Parathyroid adenoma (tissue), 2 donors: Measurements from ENCODE around the gene TMSB4X.

Source experiments
- H2AFZ ChIP-seq: fragments of 300-600 bp; sonication (generic); one replicate; pipeline ENCODE4 v1.7.0; 2017; ENCODE audit warnings: antibody characterized with exemption, mild to moderate bottlenecking
- H3K27ac ChIP-seq: fragments of 300-600 bp; sonication (generic); one replicate; pipeline ENCODE4 v1.7.0; 2017
- H3K27me3 ChIP-seq: fragments of 300-600 bp; sonication (generic); one replicate; pipeline ENCODE4 v1.7.0; 2017; ENCODE audit warnings: low read length; ENCODE audit not compliant: control insufficient read depth, insufficient read depth
- H3K36me3 ChIP-seq: fragments of 300-600 bp; sonication (generic); one replicate; pipeline ENCODE4 v1.7.0; 2017; ENCODE audit warnings: low read length; ENCODE audit not compliant: control insufficient read depth, insufficient read depth
- H3K4me1 ChIP-seq: fragments of 300-600 bp; sonication (generic); one replicate; pipeline ENCODE4 v1.7.0; 2017; ENCODE audit warnings: control low read depth
- H3K4me2 ChIP-seq: fragments of 300-600 bp; sonication (generic); one replicate; pipeline ENCODE4 v1.7.0; 2017; ENCODE audit warnings: low read length
- H3K4me3 ChIP-seq: fragments of 300-600 bp; sonication (generic); one replicate; pipeline ENCODE4 v1.7.0; 2017; ENCODE audit warnings: low read depth, low read length
- H3K79me2 ChIP-seq: fragments of 300-600 bp; sonication (generic); one replicate; pipeline ENCODE4 v1.7.0; 2017; ENCODE audit warnings: control low read depth
- H3K9ac ChIP-seq: fragments of 300-600 bp; sonication (generic); one replicate; pipeline ENCODE4 v1.7.0; 2017; ENCODE audit warnings: mild to moderate bottlenecking
- H3K9me3 ChIP-seq: fragments of 300-600 bp; sonication (generic); one replicate; pipeline ENCODE4 v1.7.0; 2017; ENCODE audit warnings: low read length; ENCODE audit not compliant: control insufficient read depth
- TF ChIP-seq, protein P1 (sequence below): fragments of 300-600 bp; sonication (generic); IDR thresholded peaks from one replicate; pipeline ENCODE4 v1.7.0; 2017; ENCODE audit warnings: antibody characterized with exemption, mild to moderate bottlenecking
- donor health status: primary hyperparathyroidism.

TMSB4X gene

DNA sequence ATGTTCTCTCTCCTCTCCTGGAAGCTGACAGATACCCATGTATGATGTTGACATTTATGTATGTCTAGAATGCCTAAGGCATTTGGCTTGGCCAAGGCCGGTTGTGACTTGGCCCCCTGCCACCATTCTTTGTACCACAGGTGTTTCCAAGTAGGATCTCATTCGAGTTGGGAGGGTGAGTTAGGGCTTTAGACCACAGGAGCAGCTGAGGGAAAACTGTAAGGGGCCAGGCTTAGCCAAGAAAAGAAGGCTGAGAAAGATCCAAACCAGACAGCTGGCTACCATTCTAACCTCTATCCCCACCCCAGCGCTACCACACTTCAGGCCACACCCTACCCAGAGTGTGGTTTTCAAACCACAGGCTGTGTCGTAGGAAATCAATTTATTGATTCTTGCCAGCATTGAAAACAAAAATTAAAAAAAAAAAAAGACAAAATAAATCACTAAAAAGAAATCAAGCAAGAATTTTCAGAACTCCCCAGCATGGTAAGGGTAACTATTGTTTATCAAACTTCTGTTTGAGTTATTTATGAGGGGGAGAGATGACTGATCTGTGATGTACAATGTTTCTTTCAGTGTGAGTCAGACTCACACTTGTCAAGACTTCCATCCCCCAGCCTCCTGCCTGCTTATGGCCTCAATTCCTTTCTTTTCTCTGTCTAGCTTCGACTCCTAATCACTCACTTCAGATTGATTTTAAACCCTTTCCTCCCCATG, 9.9 kb downstream of the TMSB4X start:
- H3K4me1 ChIP-seq: no peaks in the 10 kb centered on the region
- H2AFZ ChIP-seq: no peak overlapping the region
- H3K36me3 ChIP-seq: no peaks in the 10 kb centered on the region
- H3K27ac ChIP-seq: no peak overlapping the region
- H3K27me3 ChIP-seq: no peaks in the 10 kb centered on the region
- no peaks in the 10 kb centered on the region for H3K79me2 ChIP-seq
- TF ChIP-seq, protein P1, sequence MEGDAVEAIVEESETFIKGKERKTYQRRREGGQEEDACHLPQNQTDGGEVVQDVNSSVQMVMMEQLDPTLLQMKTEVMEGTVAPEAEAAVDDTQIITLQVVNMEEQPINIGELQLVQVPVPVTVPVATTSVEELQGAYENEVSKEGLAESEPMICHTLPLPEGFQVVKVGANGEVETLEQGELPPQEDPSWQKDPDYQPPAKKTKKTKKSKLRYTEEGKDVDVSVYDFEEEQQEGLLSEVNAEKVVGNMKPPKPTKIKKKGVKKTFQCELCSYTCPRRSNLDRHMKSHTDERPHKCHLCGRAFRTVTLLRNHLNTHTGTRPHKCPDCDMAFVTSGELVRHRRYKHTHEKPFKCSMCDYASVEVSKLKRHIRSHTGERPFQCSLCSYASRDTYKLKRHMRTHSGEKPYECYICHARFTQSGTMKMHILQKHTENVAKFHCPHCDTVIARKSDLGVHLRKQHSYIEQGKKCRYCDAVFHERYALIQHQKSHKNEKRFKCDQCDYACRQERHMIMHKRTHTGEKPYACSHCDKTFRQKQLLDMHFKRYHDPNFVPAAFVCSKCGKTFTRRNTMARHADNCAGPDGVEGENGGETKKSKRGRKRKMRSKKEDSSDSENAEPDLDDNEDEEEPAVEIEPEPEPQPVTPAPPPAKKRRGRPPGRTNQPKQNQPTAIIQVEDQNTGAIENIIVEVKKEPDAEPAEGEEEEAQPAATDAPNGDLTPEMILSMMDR: no peak
- H3K9ac ChIP-seq: no peak overlapping the region
- H3K9me3 ChIP-seq: no peaks in the 10 kb centered on the region
- H3K4me3 ChIP-seq: no peak overlapping the region
- H3K4me2 ChIP-seq: no peak overlapping the region

DNA sequence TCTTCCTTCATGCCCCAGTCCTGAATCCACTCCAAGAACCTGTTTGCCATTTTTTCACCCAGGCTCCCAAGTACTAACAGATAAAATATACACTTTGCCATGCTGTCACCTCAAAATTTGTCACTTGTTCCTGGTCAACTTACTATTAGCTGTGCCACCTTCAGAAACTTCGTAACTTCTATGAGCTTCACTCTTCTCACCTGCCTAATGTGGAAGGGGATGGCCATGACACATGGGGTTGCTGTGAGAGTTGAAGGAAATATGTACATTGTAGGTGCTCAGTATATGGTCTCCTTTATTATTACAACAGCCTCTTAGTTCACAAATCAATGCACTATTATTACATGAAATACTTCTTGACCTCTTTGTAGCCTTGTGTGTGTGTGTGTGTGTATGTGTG, 10.4 kb downstream of the TMSB4X start:
- H3K79me2 ChIP-seq: no peaks in the 10 kb centered on the region
- TF ChIP-seq, protein P1: no peak
- H3K4me1 ChIP-seq: no peaks in the 10 kb centered on the region
- H3K36me3 ChIP-seq: no peaks in the 10 kb centered on the region
- H3K9ac ChIP-seq: no peak overlapping the region
- H3K4me3 ChIP-seq: no peak overlapping the region
- H3K4me2 ChIP-seq: no peak overlapping the region
- H3K9me3 ChIP-seq: no peaks in the 10 kb centered on the region
- H2AFZ ChIP-seq: no peak overlapping the region
- H3K27me3 ChIP-seq: no peaks in the 10 kb centered on the region
- H3K27ac ChIP-seq: no peak overlapping the region

DNA sequence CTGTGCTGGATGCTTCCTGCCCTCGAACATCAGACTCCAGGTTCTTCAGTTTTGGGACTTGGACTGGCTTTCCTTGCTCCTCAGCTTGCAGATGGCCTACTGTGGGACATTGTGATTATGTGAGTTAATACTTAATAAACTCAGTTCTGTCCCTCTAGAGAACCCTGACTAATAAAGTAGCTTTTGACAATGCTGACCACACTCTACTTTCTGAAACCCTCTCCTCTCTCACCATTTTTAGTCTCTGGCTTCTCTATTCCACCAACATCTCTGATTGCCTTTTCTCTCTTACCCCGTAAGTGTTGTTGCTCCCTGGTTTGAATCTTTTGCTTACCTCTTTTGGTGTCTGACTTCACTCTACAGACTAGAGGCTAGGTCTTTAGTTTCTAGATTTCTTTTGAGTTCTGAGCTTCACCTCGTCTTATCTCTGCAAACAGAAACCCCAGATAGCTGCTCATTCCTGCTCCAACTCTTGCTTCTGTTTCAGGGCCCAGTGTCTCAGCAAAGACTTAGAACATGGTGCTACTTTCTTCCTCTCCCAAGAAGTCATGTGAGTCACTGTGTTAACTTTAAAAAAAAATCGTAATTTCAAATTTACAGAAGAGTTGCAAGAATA, 11.4 kb downstream of the TMSB4X start:
- Histone ChIP-seq H3K27ac (no peak overlapping the region), H3K36me3 (no peaks in the 10 kb centered on the region), H3K4me3 (no peak overlapping the region), H3K79me2 (no peaks in the 10 kb centered on the region), H3K4me1 (no peaks in the 10 kb centered on the region), H3K9me3 (no peaks in the 10 kb centered on the region), H3K4me2 (no peak overlapping the region), H2AFZ (no peak overlapping the region), H3K9ac (no peak overlapping the region), H3K27me3 (no peaks in the 10 kb centered on the region)
- TF ChIP-seq, protein P1: no peak

DNA sequence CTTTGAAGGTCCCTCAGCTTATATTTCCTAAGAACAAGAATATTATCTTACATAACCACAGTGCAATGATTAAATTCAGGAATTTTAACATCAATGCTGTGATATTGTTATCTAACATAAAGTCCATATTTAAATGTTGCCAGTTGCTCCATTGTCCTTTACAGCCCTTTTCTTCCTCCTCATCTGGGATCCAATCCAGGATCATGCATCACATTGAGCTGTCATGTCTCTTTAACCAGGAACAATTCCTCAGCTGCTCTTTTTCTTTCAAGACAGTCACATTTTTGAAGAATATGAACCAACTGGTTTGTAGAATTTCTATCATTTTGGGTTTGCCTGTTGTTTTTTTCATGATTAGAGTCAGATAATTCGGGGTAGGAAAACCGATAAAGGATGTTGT, 12.0 kb downstream of the TMSB4X start:
- no peaks in the 10 kb centered on the region for H3K36me3 ChIP-seq
- TF ChIP-seq, protein P1: no peak
- H3K4me3 ChIP-seq: no peak overlapping the region
- H2AFZ ChIP-seq: no peak overlapping the region
- no peak overlapping the region for H3K27ac ChIP-seq
- no peaks in the 10 kb centered on the region for H3K9me3 ChIP-seq
- H3K4me1 ChIP-seq: no peaks in the 10 kb centered on the region
- H3K4me2 ChIP-seq: no peak overlapping the region
- no peak overlapping the region for H3K9ac ChIP-seq
- no peaks in the 10 kb centered on the region for H3K27me3 ChIP-seq
- no peaks in the 10 kb centered on the region for H3K79me2 ChIP-seq

DNA sequence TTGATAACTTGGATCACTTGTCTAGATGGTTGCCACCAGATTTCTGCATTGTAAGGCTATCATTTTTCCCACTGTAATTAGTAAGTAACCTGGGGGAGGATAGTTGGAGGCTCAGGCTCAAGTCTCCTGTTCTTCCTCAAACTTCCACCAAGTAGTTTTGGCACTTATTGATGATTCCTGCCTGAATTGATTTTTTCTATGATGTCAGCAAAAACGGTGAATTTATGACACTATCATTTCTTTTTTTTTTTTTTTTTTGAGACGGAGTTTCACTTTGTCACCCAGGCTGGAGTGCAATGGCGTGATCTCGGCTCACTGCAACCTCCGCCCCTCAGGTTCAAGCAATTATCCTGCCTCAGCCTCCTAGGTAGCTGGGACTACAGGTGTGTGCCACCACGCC, 12.4 kb downstream of the TMSB4X start:
- no peaks in the 10 kb centered on the region for H3K9me3 ChIP-seq
- H3K4me3 ChIP-seq: no peak overlapping the region
- H3K9ac ChIP-seq: no peak overlapping the region
- H2AFZ ChIP-seq: no peak overlapping the region
- H3K4me1 ChIP-seq: no peaks in the 10 kb centered on the region
- H3K36me3 ChIP-seq: no peaks in the 10 kb centered on the region
- no peak overlapping the region for H3K27ac ChIP-seq
- no peaks in the 10 kb centered on the region for H3K27me3 ChIP-seq
- no peaks in the 10 kb centered on the region for H3K79me2 ChIP-seq
- TF ChIP-seq, protein P1: no peak
- H3K4me2 ChIP-seq: no peak overlapping the region
